B cell (primary cell): ENCODE results near the gene INF2.

Experiments used
- EZH2 ChIP-seq: IDR thresholded peaks from 2 replicates; pipeline ENCODE4 v1.6.1; 2012; ENCODE audit warnings: borderline replicate concordance, low read depth, mild to moderate bottlenecking, moderate library complexity, low read length; ENCODE audit not compliant: insufficient read depth, poor library complexity, severe bottlenecking
- TF ChIP-seq, protein P1 (sequence below): fragments of 200-600 bp; IDR thresholded peaks from one replicate; pipeline ENCODE4 v1.8.0; 2022; ENCODE audit warnings: antibody characterized with exemption, mild to moderate bottlenecking

DNA sequence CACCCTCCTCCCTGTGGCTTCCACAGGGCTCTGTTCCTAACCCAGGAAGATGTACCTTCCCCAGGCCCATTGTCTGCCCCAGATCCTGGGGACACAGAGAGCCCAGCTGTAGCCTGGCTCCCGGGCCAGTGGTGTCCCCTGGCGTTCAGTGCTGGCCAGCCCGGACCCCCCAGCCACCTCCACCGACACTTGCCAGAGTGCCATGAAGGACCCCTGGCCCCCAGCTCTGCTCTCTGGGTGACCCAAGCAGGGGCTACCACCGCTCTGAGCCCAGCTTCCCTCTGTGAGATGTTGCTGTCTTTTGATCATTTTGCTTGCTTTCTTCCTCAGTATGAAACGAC lies 6.2 kb downstream of the INF2 start:
- TF ChIP-seq, protein P1, sequence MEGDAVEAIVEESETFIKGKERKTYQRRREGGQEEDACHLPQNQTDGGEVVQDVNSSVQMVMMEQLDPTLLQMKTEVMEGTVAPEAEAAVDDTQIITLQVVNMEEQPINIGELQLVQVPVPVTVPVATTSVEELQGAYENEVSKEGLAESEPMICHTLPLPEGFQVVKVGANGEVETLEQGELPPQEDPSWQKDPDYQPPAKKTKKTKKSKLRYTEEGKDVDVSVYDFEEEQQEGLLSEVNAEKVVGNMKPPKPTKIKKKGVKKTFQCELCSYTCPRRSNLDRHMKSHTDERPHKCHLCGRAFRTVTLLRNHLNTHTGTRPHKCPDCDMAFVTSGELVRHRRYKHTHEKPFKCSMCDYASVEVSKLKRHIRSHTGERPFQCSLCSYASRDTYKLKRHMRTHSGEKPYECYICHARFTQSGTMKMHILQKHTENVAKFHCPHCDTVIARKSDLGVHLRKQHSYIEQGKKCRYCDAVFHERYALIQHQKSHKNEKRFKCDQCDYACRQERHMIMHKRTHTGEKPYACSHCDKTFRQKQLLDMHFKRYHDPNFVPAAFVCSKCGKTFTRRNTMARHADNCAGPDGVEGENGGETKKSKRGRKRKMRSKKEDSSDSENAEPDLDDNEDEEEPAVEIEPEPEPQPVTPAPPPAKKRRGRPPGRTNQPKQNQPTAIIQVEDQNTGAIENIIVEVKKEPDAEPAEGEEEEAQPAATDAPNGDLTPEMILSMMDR, result no peak
- TF ChIP-seq EZH2, result no peak
